ENCODE measurements around the gene GMDS.

GRCh38 chr6:1853761-1854160 lies 391.6 kb downstream of the GMDS start:
- TF ChIP-seq CTCF (IDR thresholded peaks at IDR 0.05) (no peak), POLR2A (IDR thresholded peaks at IDR 0.05) (no peak)
